Measurements from ENCODE around the gene AP5M1.
"Not testable (repeated sequence)": the region's sequence is repeated elsewhere in the genome, so short reads cannot be mapped to it uniquely, and the experiment has no call there.

The AP5M1 gene

GRCh38 chr14:57291692-57292647 lies 23.2 kb downstream of the AP5M1 start:
- no peak for DNase-seq

DNA sequence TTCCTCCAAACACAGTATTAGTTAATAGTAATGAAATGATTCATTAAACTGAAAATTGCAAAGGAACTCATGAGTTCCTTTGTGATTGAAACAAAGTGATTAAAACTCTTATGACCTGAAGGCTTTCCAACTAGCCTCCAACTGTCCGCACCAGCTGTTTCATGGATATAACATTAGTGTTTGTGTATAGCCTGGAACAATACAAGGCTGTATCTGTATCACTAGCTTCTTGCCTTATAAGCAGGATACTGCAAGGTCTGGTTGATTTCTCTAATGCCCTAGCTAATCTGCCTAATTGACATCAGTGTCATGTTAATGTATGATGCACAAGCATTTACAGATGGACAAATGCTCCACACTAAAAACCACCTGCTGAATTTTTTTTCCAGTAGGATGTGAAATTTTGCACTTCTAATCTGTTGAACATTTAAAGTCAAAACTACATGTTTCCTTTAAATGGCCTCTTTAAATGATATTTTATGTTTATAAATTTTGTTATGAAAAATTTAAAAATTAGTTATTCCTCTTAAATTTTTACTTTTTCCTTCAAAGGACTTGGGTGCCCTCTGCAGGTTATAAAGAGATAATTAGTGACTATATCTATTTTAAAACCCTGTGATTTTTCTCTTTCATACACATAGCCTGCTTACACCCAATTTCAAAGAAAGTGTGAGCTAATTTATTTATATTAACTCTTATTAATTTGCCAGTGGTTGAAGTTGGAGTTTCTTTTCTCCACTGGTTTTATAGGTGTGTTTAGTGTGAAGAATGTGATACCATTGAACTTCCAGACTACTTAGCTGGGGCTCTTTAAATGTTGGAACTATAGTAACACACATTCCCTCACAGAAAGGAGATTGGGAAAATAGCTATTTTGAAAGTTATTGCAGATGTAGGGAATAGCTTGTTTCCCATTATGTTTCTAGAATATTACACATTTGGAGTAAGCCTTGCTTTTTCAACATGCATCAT lies 25.4 kb downstream of the AP5M1 start:
- no peak for DNase-seq

DNA sequence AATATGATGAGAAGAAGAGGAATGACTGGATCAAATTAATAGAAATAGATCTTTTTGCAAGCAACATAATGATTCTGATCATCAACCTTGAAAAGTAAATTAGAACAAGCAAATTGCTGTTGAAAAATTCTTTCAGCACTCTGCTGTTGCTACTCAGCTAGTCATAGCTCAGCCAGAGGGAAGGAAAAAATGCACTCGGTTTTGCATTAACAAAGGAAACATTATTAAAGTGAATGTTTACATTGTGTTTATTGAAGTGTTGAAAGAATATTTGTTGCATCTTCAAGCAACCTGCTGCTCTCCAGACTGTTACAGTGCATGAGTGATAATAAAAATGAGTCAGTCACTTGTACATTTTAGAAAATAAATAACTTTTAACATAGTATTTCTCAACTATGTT lies 26.5 kb downstream of the AP5M1 start:
- DNase-seq = no peak

GRCh38 chr14:57297852-57298251 lies 29.1 kb downstream of the AP5M1 start:
- DNase-seq = no peak

GRCh38 chr14:57299511-57299910 lies 30.7 kb downstream of the AP5M1 start:
- DNase-seq = no peak

DNA sequence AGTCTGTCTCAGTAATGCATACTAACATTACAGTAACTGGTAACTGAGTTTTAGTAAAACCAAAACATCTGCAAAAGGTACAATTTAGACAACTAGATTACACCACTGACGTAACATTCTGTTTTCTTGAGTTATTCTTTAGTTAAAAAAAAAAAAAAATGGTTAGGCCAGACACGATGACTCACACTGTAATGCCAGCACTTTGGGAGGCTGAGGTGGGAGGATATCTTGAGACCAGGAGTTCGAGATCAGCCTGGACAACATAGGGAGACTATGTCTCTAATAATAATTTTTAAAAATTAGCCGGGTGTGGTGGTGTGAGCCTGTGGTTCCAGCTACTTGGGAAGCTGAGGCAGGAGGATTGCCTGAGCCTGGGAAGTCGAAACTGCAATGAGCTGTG lies 34.1 kb downstream of the AP5M1 start:
- no peak for DNase-seq

DNA sequence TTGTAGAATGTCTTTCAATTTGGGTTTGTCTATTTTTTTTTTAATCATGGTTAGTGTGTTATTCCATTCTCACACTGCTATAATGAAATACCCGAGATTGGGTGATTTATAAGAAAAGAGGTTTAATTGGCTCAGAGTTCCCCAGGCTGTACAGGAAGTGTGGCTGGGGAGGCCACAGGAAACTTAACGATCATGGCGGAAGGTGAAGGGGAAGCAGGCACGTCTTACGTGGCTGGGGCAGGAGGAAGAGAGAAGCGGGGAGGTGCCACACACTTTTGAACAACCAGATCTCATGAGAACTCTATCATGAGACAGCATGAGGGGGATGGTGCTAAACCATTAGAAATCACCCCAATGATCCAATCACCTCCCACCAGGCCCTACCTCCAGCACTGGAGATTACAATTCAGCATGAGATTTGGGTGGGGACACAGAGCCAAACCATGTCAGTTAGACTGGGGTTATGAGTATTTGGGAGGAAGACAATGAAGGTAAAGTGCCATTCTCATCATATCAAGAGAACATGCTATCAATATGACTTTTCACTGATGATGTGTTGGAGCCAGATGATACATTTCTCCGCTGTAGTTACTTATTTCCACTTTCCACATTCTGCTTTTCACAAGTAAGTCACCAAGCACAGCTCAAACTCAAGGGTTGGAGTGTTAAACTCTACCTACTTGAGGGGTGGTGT lies 45.8 kb downstream of the AP5M1 start:
- DNase-seq = no peak

DNA sequence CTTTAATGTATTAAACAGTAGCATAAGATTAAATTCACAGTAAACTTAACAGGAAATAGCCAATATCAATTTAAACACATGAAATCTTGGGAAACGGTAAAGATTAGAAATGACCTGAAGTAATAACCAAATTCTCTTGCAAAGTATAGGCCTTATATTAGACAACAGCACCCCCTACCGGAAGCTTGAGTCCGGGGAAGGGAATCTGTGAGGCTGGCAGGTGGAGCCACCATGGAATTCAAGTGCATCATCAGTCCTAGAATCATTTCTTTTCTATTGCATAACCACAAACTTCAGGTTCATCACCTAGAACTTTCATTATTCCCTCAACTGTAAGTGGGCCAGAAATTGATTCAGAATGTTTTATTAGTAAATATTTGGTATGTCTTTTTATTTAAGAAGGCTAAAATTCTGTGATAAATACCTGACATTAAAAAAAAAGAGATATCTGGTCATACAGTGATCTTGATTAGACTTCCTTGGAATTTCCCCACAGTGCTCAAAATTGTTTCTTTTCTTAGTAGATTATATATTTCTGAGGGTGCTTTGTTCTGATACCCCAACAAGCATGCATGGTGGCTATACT lies 48.6 kb downstream of the AP5M1 start:
- DNase-seq = peak; percentile 72

DNA sequence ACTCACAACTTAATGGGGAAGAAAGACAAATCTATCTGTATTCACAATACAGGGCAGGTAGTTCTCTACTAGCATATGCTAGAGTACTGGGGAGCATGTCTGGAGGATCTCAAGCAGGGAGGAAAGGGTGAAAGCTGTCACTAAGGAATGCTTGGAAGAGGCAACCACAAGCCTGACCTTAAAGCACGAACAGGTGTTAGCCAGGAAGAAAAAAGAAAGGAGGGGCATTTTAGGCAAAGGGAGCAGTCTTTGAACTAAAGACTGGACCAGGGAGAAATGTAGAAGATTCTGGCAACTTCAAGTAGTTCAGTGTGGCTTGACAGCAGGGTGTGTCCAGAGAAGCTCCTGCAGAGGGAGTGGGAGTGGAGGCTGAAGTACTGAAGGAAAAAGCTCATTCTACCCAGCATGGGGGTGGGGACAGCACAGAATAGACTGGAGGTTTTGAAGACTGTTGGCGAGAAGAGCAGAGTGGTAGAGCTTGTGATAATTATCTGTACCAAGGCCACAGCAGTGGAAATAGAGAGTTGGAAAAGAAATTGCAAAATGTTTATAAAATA lies 50.9 kb downstream of the AP5M1 start:
- DNase-seq = no peak

GRCh38 chr14:57323721-57324120 lies 55.0 kb downstream of the AP5M1 start:
- DNase-seq = no peak

- no peak for DNase-seq
Measured at GRCh38 chr14:57326253-57326652, 57.5 kb downstream of the AP5M1 start.

DNA sequence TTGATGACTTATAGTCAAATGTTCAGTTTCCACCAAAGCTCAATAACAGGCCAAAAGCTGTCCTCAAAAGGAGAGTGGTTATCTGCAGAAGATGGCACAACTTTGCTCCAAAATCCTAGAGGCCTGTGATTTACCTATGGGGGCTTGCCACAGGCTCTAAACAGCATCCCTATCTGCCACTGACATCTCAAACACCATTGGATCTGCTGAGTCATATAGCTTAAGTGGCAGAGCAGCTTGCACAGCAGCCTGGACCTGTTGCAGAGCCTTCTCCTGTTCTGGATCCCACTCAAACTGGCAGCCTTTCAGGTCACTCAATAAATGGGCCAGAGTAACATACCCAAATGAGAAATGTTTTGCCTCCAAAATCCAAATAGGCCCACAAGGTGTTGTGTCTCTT lies 61.1 kb downstream of the AP5M1 start:
- no peak for DNase-seq

- not testable (repeated sequence) for DNase-seq
Measured at GRCh38 chr14:57332475-57332874, 63.7 kb downstream of the AP5M1 start.

DNA sequence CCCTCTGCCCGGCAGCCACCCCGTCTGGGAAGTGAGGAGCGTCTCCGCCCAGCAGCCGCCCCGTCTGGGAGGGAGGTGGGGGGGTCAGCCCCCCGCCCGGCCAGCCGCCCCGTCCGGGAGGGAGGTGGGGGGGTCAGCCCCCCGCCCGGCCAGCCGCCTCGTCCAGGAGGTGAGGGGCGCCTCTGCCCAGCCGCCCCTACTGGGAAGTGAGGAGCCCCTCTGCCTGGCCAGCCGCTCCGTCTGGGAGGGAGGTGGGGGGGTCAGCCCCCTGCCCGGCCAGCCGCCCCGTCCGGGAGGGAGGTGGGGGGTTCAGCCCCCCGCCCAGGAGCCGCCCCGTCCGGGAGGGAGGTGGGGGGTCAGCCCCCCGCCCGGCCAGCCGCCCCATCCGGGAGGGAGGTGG lies 65.0 kb downstream of the AP5M1 start:
- DNase-seq = not testable (repeated sequence)

DNA sequence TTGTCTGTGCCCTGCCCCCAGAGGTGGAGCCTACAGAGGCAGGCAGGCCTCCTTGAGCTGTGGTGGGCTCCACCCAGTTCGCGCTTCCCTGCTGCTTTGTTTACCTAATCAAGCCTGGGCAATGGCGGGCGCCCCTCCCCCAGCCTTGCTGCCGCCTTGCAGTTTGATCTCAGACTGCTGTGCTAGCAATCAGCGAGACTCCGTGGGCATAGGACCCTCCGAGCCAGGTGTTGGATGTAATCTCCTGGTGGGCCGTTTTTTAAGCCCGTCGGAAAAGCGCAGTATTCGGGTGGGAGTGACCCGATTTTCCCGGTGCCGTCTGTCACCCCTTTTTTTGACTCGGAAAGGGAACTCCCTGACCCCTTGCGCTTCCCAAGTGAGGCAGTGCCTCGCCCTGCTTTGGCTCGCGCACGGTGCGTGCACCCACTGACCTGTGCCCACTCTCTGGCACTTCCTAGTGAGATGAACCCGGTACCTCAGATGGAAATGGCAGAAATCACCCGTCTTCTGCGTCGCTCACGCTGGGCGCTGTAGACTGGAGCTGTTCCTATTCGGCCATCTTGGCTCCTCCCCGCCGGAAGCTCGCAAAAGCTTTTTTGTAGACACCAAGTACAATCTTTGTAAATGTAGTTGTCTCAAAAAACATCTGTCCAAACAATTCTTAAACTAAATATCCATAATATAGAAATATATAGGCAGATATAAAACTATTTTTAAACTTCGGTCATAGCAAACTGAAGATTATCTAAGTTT lies 75.0 kb downstream of the AP5M1 start:
- not testable (repeated sequence) for DNase-seq

DNA sequence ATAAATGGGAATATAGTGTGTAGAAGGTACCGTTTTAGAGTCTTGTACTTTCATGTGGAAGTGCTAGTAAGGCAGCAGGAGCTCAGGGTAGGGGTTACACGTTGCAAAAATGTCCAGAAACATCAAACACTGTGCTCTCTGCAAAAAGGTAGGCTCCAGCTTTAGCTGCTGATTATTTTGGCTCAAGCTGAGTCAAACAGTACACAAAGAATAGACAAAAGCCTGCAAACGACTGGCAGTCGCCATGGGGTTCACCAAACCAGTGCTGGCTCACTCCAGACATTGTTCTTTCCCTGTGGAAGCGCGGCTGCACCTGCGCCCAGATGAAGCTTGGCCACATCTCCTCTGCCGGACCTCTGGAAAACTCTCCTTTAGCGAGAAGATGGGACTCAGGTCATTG lies 76.3 kb downstream of the AP5M1 start:
- no peak for DNase-seq

- no peak for DNase-seq
Measured at GRCh38 chr14:57346741-57347140, 78.0 kb downstream of the AP5M1 start.

Data from activated gamma-delta T cell treated with Interleukin-2 at 50 U/mL for 16 hours (primary cell).